Hepatocyte (in vitro differentiated cells): ENCODE data around the gene INSIG1. TPM values are rescaled to one million over a fixed set of nuclear protein-coding genes. Genes with fewer than 3 reads are reported as not detected.

ENCODE experiments used
- DNase-seq: peaks from one replicate; pipeline ENCODE4 v3.0.0-alpha.2; 2016; ENCODE audit warnings: low spot score
- H2AFZ ChIP-seq: fragments of 200-600 bp; sonication (generic); 2 replicates; pipeline ENCODE4 v1.6.0; 2016; ENCODE audit warnings: antibody characterized with exemption, mild to moderate bottlenecking
- H3K27ac ChIP-seq: fragments of 200-600 bp; sonication (generic); 2 replicates; pipeline ENCODE4 v1.5.1; 2016; ENCODE audit warnings: mild to moderate bottlenecking
- H3K27me3 ChIP-seq: fragments of 200-600 bp; sonication (generic); 2 replicates; pipeline ENCODE4 v1.6.1; 2016
- H3K36me3 ChIP-seq: fragments of 200-600 bp; sonication (generic); replicated peaks from 2 replicates; pipeline ENCODE4 v1.5.1; 2016; ENCODE audit warnings: low read depth; ENCODE audit not compliant: insufficient read depth
- H3K4me1 ChIP-seq: fragments of 200-600 bp; sonication (generic); 2 replicates; pipeline ENCODE4 v1.5.1; 2016; ENCODE audit warnings: mild to moderate bottlenecking, moderate library complexity; ENCODE audit not compliant: insufficient read depth
- H3K4me2 ChIP-seq: fragments of 200-600 bp; sonication (generic); 2 replicates; pipeline ENCODE4 v1.6.0; 2016
- H3K4me3 ChIP-seq: fragments of 200-600 bp; sonication (generic); 2 replicates; pipeline ENCODE4 v1.5.1; 2016; ENCODE audit warnings: mild to moderate bottlenecking
- H3K79me2 ChIP-seq: fragments of 200-600 bp; sonication (generic); 2 replicates; pipeline ENCODE4 v1.6.0; 2017; ENCODE audit warnings: mild to moderate bottlenecking
- H3K9me2 ChIP-seq: fragments of 200-600 bp; sonication (generic); replicated peaks from 2 replicates; pipeline ENCODE4 v1.6.0; 2017; ENCODE audit warnings: mild to moderate bottlenecking; ENCODE audit not compliant: insufficient read depth
- H3K9me3 ChIP-seq: fragments of 200-600 bp; sonication (generic); 2 replicates; pipeline ENCODE4 v1.5.1; 2016; ENCODE audit warnings: low read depth, mild to moderate bottlenecking
- H4K20me1 ChIP-seq: fragments of 200-600 bp; sonication (generic); 2 replicates; pipeline ENCODE4 v1.6.0; 2016; ENCODE audit warnings: mild to moderate bottlenecking; ENCODE audit not compliant: insufficient read depth, poor library complexity, severe bottlenecking
- CTCF ChIP-seq: fragments of 200-600 bp; sonication (generic); IDR thresholded peaks from 2 replicates; pipeline ENCODE4 v1.5.1; 2016; ENCODE audit warnings: antibody characterized with exemption, mild to moderate bottlenecking; ENCODE audit not compliant: poor library complexity
- EZH2 ChIP-seq: fragments of 200-600 bp; sonication (generic); IDR thresholded peaks from 2 replicates; pipeline ENCODE4 v1.6.1; 2016; ENCODE audit warnings: antibody characterized with exemption, mild to moderate bottlenecking, borderline replicate concordance
- EZH2phosphoT487 ChIP-seq: fragments of 200-600 bp; sonication (generic); IDR thresholded peaks from one replicate; pipeline ENCODE4 v1.6.1; 2018; ENCODE audit warnings: antibody characterized with exemption, mild to moderate bottlenecking, low read depth, moderate library complexity; ENCODE audit not compliant: unreplicated experiment, severe bottlenecking
- WGBS: methylation state at CpG from one replicate; pipeline ENCODE4 v1.1.6; 2016; ENCODE audit warnings: low lambda C conversion rate; ENCODE audit errors: missing lambda C conversion rate; 5-methylcytosine and 5-hydroxymethylcytosine counted together
- polyA plus RNA-seq: library from polyadenylated mRNA; unstranded; fragments of >200 nt; fragmentation: Nextera tagmentation; extraction: Ambion mirVana; gene quantifications from 2 replicates; pipeline ENCODE4 v1.2.1, GENCODE V29; 2016
- total RNA-seq: library from RNA; depleted of rRNA; stranded (reverse); fragments of >200 nt; gene quantifications from 2 replicates; pipeline ENCODE4 v1.2.3, GENCODE V29; 2014

The INSIG1 gene
- total and polyA plus RNA-seq, 2 experiments from 2014 or later, result 196 to 305 TPM

- Histone ChIP-seq H2AFZ (no peak overlapping the region), H3K9me3 (no peaks in the 10 kb centered on the region), H3K79me2 (no peaks in the 10 kb centered on the region), H3K4me3 (no peak overlapping the region), H3K27me3 (no peaks in the 10 kb centered on the region), H3K9me2 (no peaks in the 10 kb centered on the region), H3K4me2 (no peak overlapping the region), H3K36me3 (no peaks in the 10 kb centered on the region), H3K27ac (no peak overlapping the region), H4K20me1 (no peaks in the 10 kb centered on the region), H3K4me1 (no peaks in the 10 kb centered on the region)
- DNase-seq, result no peak
- WGBS, result 91% methylated on average over 12 of the region's 12 CpGs
- TF ChIP-seq EZH2phosphoT487, result no peak
- TF ChIP-seq CTCF, result no peak
- TF ChIP-seq EZH2, result no peak
Measured at GRCh38 chr7:155268211-155268610, 29.5 kb upstream of the INSIG1 start.

- no peaks in the 10 kb centered on the region for H3K36me3 ChIP-seq
- no peak overlapping the region for H2AFZ ChIP-seq
- no peak overlapping the region for H3K4me3 ChIP-seq
- no peaks in the 10 kb centered on the region for H3K27me3 ChIP-seq
- no peak overlapping the region for H3K27ac ChIP-seq
- TF ChIP-seq EZH2phosphoT487 (no peak), EZH2 (no peak), CTCF (no peak)
- H3K9me2 ChIP-seq, result no peaks in the 10 kb centered on the region
- H3K4me2 ChIP-seq, result no peak overlapping the region
- no peaks in the 10 kb centered on the region for H4K20me1 ChIP-seq
- no peaks in the 10 kb centered on the region for H3K9me3 ChIP-seq
- no peaks in the 10 kb centered on the region for H3K4me1 ChIP-seq
- H3K79me2 ChIP-seq, result no peaks in the 10 kb centered on the region
- no peak for DNase-seq
- 93% methylated on average over 6 of the region's 6 CpGs for WGBS
Measured at GRCh38 chr7:155268921-155269650, 28.6 kb upstream of the INSIG1 start.

GRCh38 chr7:155269766-155270585 lies 27.7 kb upstream of the INSIG1 start:
- no peak for DNase-seq
- WGBS, result 89% methylated on average over 20 of the region's 20 CpGs
- H2AFZ ChIP-seq, result no peak overlapping the region
- H3K9me3 ChIP-seq, result no peaks in the 10 kb centered on the region
- H3K79me2 ChIP-seq, result no peaks in the 10 kb centered on the region
- H3K4me1 ChIP-seq, result no peaks in the 10 kb centered on the region
- no peak overlapping the region for H3K4me3 ChIP-seq
- no peaks in the 10 kb centered on the region for H4K20me1 ChIP-seq
- no peak overlapping the region for H3K27ac ChIP-seq
- H3K4me2 ChIP-seq, result no peak overlapping the region
- no peaks in the 10 kb centered on the region for H3K9me2 ChIP-seq
- H3K36me3 ChIP-seq, result no peaks in the 10 kb centered on the region
- TF ChIP-seq EZH2phosphoT487 (no peak), CTCF (no peak), EZH2 (no peak)
- H3K27me3 ChIP-seq, result no peaks in the 10 kb centered on the region
